Middle frontal gyrus (tissue), 1 donor: ENCODE results near the gene TESPA1.
"Not testable (repeated sequence)": the region's sequence is repeated elsewhere in the genome, so short reads cannot be mapped to it uniquely, and the experiment has no call there.

Source experiments
- DNase-seq: peaks from one replicate; pipeline ENCODE4 v3.0.0-alpha.2; 2015; ENCODE audit warnings: low spot score; ENCODE audit errors: extremely low spot score

TESPA1 gene

DNA sequence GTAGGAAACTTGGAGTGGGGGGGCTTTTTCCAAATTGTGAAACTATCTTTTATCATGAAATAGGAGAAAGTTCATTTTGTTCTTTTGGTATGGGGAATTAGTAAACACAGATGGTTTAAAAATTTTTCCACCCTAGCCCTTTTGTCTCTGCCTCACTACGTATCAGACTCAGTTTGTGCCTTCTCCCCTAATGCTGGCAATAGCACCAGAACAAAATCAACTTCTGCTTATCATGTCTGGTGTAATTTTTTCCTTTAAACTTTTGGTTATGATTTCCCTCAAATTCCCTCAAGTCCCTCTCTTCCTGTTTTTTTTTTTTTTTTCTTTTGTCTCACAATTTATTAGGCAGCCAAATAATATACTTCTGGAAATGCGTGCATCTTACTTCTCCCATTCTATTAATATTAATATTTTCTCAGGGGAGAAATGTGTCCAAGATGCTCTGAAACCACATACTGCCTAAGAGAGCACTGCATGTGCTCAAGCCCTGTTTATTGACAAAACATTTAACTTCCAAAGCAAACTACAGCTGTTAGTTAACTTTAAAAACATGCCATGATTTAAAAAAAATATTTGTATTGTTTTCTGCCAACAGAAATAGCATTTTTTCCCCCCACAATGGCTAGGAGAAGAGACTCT lies 35.4 kb downstream of the TESPA1 start:
- DNase-seq = no peak

DNA sequence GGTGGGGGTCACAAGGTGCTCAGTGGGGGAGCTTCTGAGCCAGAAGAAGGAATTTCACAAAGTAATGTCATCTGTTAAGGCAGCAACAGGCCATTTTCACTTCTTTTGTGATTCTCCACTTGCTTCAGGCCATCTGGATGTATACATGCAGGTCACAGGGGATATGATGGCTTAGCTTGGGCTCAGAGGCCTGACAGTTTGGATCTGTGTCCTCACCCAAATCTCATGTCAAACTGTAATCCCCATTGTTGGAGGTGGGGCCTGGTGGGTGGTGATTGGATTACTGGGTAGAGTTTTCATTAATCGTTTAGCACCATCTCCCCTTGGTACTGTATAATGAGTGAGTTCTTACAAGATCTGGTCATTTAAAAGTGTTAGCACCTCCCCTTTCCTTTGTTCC lies 36.4 kb downstream of the TESPA1 start:
- DNase-seq = no peak

DNA sequence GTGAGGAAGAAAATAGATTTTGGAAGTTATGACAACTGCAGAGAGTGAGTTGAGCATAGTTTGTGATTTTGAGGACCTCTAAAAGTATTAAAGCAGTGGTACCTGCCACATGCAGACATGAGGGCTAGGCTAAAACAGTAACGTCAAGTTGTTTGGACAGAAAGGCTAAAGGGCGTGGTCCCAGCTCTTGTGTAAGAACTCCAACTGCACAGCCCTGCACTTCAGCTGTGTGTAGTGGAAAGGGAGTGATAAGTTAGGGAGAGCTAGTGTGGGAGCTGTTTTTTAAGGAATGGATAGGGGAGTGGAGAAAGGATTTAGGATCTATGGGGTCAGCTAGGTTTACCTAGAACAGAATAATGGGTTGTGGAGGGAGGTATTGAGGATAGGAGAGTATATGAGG lies 39.5 kb downstream of the TESPA1 start:
- no peak for DNase-seq

DNA sequence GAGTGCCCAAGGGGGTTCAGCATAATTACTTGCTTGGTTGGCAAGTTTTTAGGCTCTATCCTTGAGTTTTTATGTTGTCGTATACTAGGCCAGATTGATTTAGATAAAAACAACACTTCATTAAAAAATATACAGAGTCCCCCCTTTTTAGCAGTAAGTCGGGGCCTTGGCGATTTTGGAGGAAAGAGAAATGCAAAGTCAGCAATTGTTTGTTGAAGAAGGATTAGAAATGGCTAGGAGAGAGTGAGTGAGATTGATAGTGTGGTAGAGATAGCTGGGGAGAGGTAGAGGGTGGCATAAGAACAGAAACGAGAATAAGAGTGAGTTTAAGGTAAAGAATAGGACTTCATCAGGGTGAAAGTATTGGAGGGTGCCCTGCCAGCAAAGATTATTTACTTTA lies 41.3 kb downstream of the TESPA1 start:
- DNase-seq = not testable (repeated sequence)

DNA sequence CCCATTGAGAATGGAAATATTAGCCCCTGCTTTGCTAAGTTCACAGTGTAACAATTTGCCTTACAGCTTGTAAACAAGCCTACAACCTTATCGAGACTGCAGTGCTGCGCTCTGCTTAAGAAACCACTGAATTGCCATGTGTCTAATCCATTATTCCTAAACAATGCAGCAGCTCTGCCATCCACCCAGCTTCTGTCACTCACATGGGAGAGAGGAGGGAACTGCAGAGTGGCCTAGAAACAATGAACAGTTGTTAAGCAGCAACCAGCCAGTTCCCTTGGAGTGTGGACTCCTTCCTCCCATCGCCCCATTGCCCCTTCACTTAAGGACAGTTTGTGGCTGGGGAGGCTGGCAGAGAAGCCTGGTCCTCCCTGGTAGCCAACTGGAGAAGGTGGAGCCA lies 42.9 kb downstream of the TESPA1 start:
- DNase-seq = no peak

DNA sequence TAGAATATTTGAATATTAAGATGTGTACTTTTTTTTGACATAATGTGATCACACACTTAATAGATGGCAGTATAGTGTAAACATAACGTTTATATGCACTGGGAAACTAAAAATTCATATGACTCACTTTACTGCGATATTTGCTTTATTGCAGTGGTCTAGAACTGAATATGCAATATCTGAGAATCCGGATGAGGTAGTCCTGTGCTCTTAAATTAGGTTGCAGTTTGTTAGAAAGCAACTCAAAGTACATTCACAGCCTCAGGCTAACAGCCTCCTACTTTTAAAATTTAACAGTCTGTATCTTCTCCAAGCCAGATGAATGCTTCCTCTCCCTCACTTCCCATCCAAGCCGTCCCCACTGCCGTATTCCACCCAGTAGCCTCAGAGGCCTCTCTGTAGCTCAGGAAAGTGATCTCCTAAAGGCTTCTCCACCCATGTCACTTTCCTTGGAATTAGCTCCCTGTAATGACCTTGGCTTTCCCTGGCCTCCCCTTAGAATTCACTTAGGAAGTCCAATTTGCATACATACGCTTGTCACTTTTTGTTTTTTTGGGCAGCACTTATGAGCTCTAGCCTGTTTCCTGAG lies 43.7 kb downstream of the TESPA1 start:
- DNase-seq = peak; percentile 27

DNA sequence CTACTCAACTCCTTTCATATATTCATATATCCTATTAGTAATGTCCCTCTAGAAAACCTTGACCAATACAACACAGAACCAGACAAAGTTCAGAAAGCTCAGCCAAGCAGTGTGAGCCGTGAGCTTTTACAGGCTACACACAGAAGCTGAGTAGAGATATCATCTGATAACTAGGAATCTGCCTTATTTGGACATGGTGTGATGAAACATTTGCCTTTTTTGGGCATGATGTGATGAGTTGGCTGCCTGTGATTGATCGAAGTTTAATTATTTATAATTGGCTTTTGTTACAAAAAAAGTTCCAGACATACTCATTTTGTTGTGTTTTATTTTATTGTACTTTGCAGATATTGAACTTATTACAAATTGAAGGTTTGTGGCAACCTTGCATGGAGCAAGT lies 46.6 kb downstream of the TESPA1 start:
- no peak for DNase-seq

DNA sequence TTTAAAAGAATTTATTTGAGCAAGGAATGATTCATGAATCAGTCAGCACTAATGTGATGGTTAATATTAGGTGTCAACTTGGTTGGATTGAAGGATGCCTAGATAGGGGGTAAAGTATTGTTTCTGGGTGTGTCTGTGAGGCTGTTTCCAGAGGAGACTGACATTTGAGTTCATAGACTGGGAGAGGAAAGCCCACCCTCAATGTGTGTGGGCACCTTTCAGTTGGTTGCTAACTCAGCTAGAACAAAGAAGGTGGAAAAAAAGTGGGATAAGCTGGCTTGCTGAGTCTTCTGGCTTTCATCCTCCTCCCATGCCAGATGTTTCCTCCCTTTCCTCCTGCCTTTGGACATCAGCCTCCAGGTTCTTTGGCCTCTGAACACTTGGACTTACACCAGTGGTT lies 47.2 kb downstream of the TESPA1 start:
- no peak for DNase-seq

DNA sequence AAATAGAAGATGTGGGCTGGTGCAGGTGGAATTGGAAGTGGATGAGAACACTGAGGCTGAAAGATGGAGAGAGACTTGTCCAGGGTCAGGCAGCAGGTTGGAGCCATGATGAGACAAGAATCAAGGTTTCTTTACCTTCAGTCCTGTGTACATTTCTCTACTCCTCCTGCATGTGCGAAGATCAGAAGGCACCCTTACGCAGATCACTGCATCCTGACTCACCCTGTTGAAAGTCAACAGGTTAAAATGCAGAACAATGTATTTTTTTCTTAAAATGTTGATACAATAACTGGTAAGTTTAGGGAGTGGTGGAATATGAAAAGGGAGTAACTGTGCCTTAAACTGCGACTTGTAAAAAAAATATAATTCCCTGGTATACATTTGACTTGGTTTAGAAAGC lies 47.8 kb downstream of the TESPA1 start:
- DNase-seq = no peak

DNA sequence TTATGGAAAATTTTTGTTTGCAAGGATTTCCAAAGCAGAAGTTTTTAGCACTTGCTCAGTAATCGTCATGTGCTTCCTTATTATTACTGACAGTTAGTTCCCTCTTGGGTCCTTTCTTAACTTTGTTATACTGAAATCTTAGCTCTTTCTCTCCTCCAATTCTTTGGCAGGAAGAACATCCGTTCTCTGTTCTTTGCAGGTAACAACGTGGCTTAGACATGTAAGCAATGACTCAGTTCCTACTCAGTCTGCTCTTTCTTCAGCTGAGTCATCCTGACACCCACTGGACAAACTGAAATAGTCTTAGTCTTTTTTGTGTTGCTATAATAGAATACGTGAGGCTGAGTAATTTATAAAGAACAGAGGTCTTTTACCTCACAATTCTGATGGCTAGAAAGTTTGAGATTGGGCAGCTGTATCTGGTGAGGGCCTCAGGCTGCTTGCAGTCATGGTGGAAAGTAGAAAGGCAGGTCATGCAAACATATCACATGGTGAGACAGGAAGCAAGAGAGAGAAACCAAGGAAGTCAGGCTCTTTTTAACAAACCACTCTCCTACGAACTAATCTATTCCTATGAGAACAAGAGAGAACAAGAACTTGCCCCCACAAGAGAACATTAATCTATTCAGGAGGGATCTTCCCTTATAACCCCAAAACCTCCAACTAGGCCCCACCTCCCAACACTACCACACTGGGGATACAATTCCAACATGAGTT lies 49.2 kb downstream of the TESPA1 start:
- no peak for DNase-seq

DNA sequence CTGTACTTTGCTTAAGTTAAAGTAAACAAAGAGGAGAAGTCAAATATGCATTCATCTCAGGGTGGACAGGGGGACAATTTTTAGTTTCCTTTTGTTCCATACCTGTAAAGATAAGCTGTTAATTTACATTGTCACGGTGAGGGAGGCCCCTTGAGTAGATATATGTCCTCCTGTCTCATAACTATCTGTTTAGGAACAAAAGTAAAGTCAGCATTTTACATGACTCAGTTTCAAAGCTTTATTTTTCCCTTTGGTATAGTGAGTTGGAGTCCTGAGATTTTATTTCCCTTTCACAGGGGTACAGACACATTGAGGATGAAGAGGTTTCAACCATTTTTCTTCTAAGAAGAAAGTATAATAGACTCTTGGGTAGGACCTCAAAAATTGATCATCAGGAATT lies 50.1 kb downstream of the TESPA1 start:
- DNase-seq = no peak

DNA sequence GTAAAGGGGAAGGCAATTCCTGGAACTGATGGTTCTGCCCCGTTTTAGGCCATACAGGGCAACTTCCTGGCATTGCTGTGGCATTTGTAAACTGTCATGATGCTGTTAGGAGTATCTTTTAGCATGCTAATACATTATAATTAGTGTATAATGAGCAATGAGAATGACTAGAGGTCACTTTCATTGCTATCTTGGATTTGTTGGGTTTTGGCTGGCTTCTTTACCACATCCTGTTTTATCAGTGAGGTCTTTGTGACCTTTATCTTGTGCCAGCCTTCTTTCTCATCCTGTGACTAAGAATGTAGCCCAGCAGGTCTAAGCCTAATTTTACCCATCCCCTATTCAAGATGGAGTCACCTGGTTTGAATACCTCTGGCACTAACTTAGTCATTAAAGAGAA lies 51.2 kb downstream of the TESPA1 start:
- no peak for DNase-seq

DNA sequence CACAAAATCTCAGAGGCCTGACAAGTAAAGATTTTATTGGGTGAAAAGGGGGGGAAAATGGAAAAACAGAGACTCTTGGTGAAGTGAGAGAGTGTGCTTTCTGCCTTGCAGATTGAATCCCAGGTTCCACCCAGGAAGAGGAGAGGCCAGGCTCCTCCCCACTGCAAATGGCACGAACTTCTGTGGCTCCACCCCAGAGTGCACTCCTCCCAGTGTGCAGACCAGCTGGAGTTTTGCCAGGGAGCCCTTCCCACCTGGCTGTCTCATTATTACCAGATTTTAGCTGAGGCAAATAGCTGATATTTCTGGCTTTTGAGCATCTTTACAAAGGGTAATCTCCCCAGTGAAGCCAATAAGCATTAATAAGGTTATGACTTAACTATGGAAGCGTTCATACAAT lies 51.9 kb downstream of the TESPA1 start:
- no peak for DNase-seq

DNA sequence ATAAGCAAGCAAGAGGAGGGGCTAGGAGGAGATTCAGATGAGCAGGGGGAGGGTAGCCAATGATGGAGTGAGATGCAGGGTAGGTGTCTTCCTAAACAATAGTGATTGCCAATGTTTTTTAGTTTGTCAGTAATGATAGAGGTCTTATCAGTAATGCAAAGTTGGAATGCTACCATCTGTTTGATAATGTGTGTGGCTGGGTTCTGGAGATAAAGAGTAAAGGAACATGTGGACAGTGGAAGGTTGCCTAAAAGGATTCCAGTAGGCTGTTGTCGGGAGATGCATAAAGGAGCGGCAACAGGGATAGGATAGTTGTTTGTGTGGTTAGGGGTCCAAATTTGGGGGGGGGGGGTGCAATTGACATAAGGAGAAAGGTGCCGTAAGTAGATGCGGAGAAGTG lies 52.5 kb downstream of the TESPA1 start:
- no peak for DNase-seq

DNA sequence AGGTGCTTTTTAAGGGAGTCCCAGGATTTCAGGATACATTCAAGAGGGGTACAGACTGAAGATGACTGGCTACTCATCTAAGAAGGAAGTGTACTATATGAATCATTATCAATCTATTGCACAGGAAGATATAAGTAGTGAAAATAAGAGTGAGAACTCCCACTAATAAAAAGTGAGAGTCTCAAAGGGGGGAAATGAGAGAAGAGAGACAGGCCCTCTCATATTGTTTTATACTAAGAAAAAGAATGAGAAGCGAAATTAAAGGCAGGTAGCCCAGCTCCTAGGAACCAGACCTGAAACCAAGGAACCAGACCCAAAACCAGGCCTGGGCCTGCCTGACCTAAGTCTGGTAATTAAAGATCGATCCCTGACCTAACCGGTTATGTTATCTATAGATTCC lies 54.6 kb downstream of the TESPA1 start:
- DNase-seq = no peak

DNA sequence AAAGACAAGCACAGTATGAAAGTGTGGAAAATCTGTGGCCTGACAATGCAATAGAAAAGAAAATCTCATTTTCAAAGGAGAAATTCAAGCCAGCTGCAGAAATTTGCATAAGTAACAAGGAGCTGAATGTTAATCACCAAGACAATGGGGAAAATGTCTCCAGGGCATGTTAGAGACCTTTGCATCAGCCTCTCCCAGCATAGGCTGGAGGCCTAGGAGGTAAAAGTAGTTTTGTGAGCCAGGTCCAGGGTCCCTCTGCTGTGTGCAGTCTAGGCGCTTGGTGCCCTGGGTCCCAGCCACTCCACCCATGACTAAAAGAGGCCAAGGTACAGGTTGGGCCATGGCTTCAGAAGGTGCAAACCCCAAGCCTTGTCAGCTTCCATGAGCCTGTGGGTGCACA lies 58.3 kb downstream of the TESPA1 start:
- DNase-seq = no peak

DNA sequence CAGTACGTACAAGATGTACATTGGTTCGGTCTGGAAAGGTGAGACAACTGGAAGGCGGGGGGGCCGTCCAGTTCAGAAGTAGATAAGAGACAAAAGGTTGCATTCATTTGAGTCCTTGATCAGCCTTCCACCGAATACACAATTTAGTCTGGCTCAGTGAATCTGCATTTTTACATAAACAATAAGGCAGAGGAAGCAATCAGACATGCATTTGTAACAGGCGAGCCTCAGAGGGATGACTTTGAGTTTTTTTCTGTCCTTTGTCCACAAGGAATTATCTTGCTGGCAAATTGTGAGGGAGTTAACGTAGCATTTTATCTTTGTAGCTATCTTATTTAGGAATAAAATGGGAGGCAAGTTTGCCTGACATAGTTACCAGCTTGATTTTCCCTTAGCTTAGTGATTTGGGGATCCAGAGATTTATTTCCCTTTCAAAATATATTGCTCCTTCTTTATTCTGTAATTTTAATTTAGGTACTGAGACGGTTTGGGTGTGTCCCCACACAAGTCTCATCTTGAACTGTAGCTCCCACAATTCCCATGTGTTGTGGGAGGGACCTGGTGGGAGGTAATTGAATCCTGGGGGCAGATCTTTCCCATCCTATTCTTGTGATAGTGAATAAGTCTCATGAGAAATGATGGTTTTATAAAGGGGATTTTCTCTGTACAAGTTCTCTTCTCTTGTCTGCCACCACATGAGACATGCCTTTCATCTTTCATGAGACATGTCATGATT lies 59.4 kb downstream of the TESPA1 start:
- no peak for DNase-seq

DNA sequence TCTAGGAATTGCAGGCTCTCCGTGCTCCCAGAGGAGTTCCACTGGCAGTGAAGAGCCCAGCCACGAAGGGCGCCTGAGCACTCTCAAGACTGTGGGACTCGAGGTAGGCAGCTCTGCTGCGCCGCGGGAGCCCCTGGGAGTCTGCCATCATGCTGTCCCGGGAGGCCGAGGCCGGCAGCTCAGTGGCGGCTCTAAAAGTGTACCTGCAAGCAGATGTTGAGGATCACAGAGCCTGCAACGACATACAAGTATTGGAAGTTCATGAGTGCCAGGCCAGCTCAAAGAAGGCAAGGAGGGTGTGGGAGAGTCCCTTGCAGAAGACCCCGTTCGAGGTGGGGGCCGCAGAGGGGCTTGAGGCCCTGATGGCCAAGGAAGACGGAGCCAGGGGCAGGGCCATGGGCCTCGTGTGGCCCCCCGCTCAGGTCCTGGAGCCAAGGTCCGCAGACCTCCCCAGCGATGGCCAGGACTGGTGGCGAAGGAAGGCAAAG lies 67.5 kb downstream of the TESPA1 start:
- no peak for DNase-seq
